OCI-LY7 (cell line): Measurements from ENCODE around the gene GALR1. TPM values are rescaled to one million over a fixed set of nuclear protein-coding genes. Genes with fewer than 3 reads are reported as not detected.
"Not testable (repeated sequence)": the region's sequence is repeated elsewhere in the genome, so short reads cannot be mapped to it uniquely, and the experiment has no call there.

Source experiments
- BruUV-seq: library from RNA; stranded (reverse); fragments of 400-500 nt; replicated peaks from 2 replicates; lab custom pipeline; 2021; lab: Mats Ljungman, UMichigan
- CTCF ChIA-PET: fragments of 300-600 bp; sonication (Branson Sonifier 250); formaldehyde crosslinking; loops from one replicate; lab custom pipeline; 2022; ENCODE audit warnings: antibody characterized with exemption; ENCODE audit not compliant: unreplicated experiment; lab: Charles Lee
- POLR2A ChIA-PET: fragments of 300-600 bp; sonication (Branson Sonifier 250); formaldehyde crosslinking; loops from one replicate; lab custom pipeline; 2022; ENCODE audit warnings: antibody characterized with exemption; lab: Charles Lee
- DNase-seq: peaks from one replicate; pipeline ENCODE4 v3.0.0-alpha.2; 2015; ENCODE audit warnings: low spot score
- H2AFZ ChIP-seq: fragments of 200-600 bp; sonication (generic), shearing (Covaris generic); 2 replicates; pipeline ENCODE4 v1.6.1; 2014; ENCODE audit warnings: mild to moderate bottlenecking, antibody characterized with exemption, low read length, moderate library complexity
- H3K27ac ChIP-seq: fragments of 200-600 bp; sonication (generic); 2 replicates; pipeline ENCODE4 v1.5.1; 2014; ENCODE audit warnings: mixed run types, low read depth, mild to moderate bottlenecking, moderate library complexity, low read length, inconsistent platforms; ENCODE audit not compliant: poor library complexity, severe bottlenecking
- H3K36me3 ChIP-seq: fragments of 200-600 bp; sonication (generic); 2 replicates; pipeline ENCODE4 v1.6.1; 2014; ENCODE audit warnings: mild to moderate bottlenecking, antibody characterized with exemption, low read length, moderate library complexity, mixed read lengths; ENCODE audit not compliant: insufficient read depth
- H3K4me1 ChIP-seq: fragments of 200-600 bp; sonication (generic); 2 replicates; pipeline ENCODE4 v1.5.1; 2014; ENCODE audit warnings: mild to moderate bottlenecking, low read length; ENCODE audit not compliant: insufficient read depth, poor library complexity, severe bottlenecking
- H3K4me2 ChIP-seq: fragments of 200-600 bp; sonication (generic); 2 replicates; pipeline ENCODE4 v1.6.1; 2014; ENCODE audit warnings: mild to moderate bottlenecking, low read length
- H3K4me3 ChIP-seq: fragments of 200-600 bp; sonication (generic); 2 replicates; pipeline ENCODE4 v1.5.1; 2014; ENCODE audit warnings: mild to moderate bottlenecking, low read depth, low read length; ENCODE audit not compliant: poor library complexity, severe bottlenecking
- H3K79me2 ChIP-seq: fragments of 200-600 bp; sonication (generic); 2 replicates; pipeline ENCODE4 v1.6.1; 2016; ENCODE audit warnings: low read depth, mild to moderate bottlenecking, low read length, moderate library complexity, mixed read lengths; ENCODE audit not compliant: insufficient read depth
- H3K9me2 ChIP-seq: fragments of 200-600 bp; sonication (generic); 2 replicates; pipeline ENCODE4 v1.6.1; 2016; ENCODE audit warnings: mild to moderate bottlenecking, low read length, mixed read lengths; ENCODE audit not compliant: insufficient read depth
- H3K9me3 ChIP-seq: fragments of 200-600 bp; sonication (generic); 2 replicates; pipeline ENCODE4 v1.6.1; 2014; ENCODE audit warnings: mild to moderate bottlenecking, mixed run types, low read length, mixed read lengths
- H4K20me1 ChIP-seq: fragments of 200-600 bp; sonication (generic); 2 replicates; pipeline ENCODE4 v1.6.1; 2014; ENCODE audit warnings: mild to moderate bottlenecking, antibody characterized with exemption, low read length, moderate library complexity, mixed read lengths; ENCODE audit not compliant: insufficient read depth
- CTCF ChIP-seq: fragments of 200-600 bp; sonication (generic); conservative IDR thresholded peaks from 2 replicates; pipeline ENCODE4 v1.5.1; 2014; ENCODE audit warnings: mild to moderate bottlenecking, antibody characterized with exemption, low read length, moderate library complexity, mixed read lengths
- EZH2phosphoT487 ChIP-seq: fragments of 200-600 bp; sonication (generic); IDR thresholded peaks from 2 replicates; pipeline ENCODE4 v1.6.1; 2018; ENCODE audit warnings: low read depth, borderline replicate concordance, mild to moderate bottlenecking, mixed run types, antibody characterized with exemption, low read length, moderate library complexity, mixed read lengths
- intact Hi-C: fragments of 100-400 bp; cut with micrococcal nuclease; formaldehyde crosslinking; loops from one replicate; pipeline ENCODE4 v1.10.0; 2022; ENCODE audit not compliant: unreplicated experiment
- total RNA-seq, 2 experiments: library from RNA; depleted of rRNA in 1 of 2; stranded (reverse); fragments of >200 nt in 1 of 2; shearing (Covaris generic) in 1 of 2; gene quantifications; 2 replicates each; pipeline ENCODE4 v1.2.3, GENCODE V29; 2014 to 2022

Gene GALR1
- total RNA-seq, 2 experiments from 2014 or later, result not detected

GRCh38 chr18:77268456-77268855 is 18.8 kb downstream of the GALR1 start:
- Histone ChIP-seq H3K4me3 (no peak overlapping the region), H3K9me2 (no peaks in the 10 kb centered on the region), H4K20me1 (no peaks in the 10 kb centered on the region), H3K36me3 (no peaks in the 10 kb centered on the region), H3K79me2 (no peaks in the 10 kb centered on the region), H3K9me3 (no peaks in the 10 kb centered on the region), H2AFZ (no peak overlapping the region), H3K4me1 (no peaks in the 10 kb centered on the region), H3K4me2 (no peak overlapping the region), H3K27ac (no peak overlapping the region)
- intact Hi-C loops, result no loop called here
- CTCF ChIA-PET, result no interaction called here
- TF ChIP-seq CTCF (no peak), EZH2phosphoT487 (no peak)
- POLR2A ChIA-PET, result no interaction called here
- BruUV-seq, result no TSS peak
- no peak for DNase-seq

GRCh38 chr18:77271576-77272481 is 22.2 kb downstream of the GALR1 start:
- Histone ChIP-seq H3K9me3 (no peaks in the 10 kb centered on the region), H3K79me2 (no peaks in the 10 kb centered on the region), H3K4me2 (no peak overlapping the region), H3K4me1 (no peaks in the 10 kb centered on the region), H3K9me2 (no peaks in the 10 kb centered on the region), H3K4me3 (no peak overlapping the region), H3K36me3 (no peaks in the 10 kb centered on the region), H4K20me1 (no peaks in the 10 kb centered on the region), H2AFZ (no peak overlapping the region), H3K27ac (no peak overlapping the region)
- POLR2A ChIA-PET, result interaction anchor here (1.1 kb wide), 1 partner anchor 31 kb away, joined by 3 read pairs; no protein-coding TSS in a partner anchor
- intact Hi-C loops, result no loop called here
- no peak for DNase-seq
- no TSS peak for BruUV-seq
- CTCF ChIA-PET, result no interaction called here
- TF ChIP-seq EZH2phosphoT487, result no peak
- no peak for TF ChIP-seq CTCF

GRCh38 chr18:77290841-77291240 is 41.2 kb downstream of the GALR1 start:
- intact Hi-C loops, POLR2A ChIA-PET, DNase-seq, H3K4me3 ChIP-seq, H3K9me2 ChIP-seq, H4K20me1 ChIP-seq, H3K9me3 ChIP-seq, CTCF ChIA-PET, H3K79me2 ChIP-seq, H3K4me2 ChIP-seq, H3K27ac ChIP-seq, H3K36me3 ChIP-seq, H2AFZ ChIP-seq, H3K4me1 ChIP-seq, BruUV-seq: not testable (repeated sequence)
